T-helper 1 cell treated with Interleukin-12 subunit alpha and Interleukin-12 subunit beta and Interleukin-4 antibody, amounts not matched to agents 30 ng/mL and 1 ng/mL, for 36 hours (primary cell): ENCODE results near the gene MUS81. TPM values are rescaled to one million over a fixed set of nuclear protein-coding genes. Genes with fewer than 3 reads are reported as not detected.

Experiments
- intact Hi-C: fragments of 100-400 bp; cut with micrococcal nuclease; formaldehyde crosslinking; loops from one replicate; pipeline ENCODE4 v1.15.1; 2024
- total RNA-seq: library from RNA; stranded (reverse); gene quantifications from 2 replicates; pipeline ENCODE4 v1.2.3, GENCODE V29; 2022

The MUS81 gene
- total RNA-seq, 1 donor from 2014 or later, result 103 TPM

GRCh38 chr11:65871811-65872548 is 11.7 kb downstream of the MUS81 start:
- intact Hi-C loops, result no loop called here

GRCh38 chr11:65872586-65873317 is 12.5 kb downstream of the MUS81 start, which contains the start of gene EFEMP2:
TSS of gene EFEMP2 (minus strand) at chr11:65872800. CDS start at chr11:65872354, 446 bp downstream.
- intact Hi-C loops, result loop anchor here (1.0 kb wide), 6 partner anchors 12 to 130 kb away; partner anchors contain the start of genes BANF1, C11orf68, CCDC85B and DRAP1

GRCh38 chr11:65873318-65874156 is 13.3 kb downstream of the MUS81 start:
- intact Hi-C loops, result loop anchor here (1.0 kb wide), 6 partner anchors 13 to 129 kb away; partner anchors contain the start of genes BANF1, C11orf68, CCDC85B and DRAP1

GRCh38 chr11:65879617-65880016 is 19.4 kb downstream of the MUS81 start, which contains the start of gene CTSW:
TSS of gene CTSW (plus strand) at chr11:65879837. CDS start at chr11:65879855, 18 bp downstream.
- intact Hi-C loops, result no loop called here

- intact Hi-C loops, result no loop called here
Measured at GRCh38 chr11:65880027-65880426, 19.8 kb downstream of the MUS81 start.

- intact Hi-C loops, result no loop called here
Measured at GRCh38 chr11:65880844-65881421, 20.7 kb downstream of the MUS81 start.

GRCh38 chr11:65882120-65883057 is 22.2 kb downstream of the MUS81 start:
- intact Hi-C loops, result no loop called here

GRCh38 chr11:65883058-65883761 is 23.0 kb downstream of the MUS81 start:
- intact Hi-C loops, result no loop called here

- intact Hi-C loops, result loop anchor here (1.0 kb wide), 3 partner anchors 25 to 138 kb away; no protein-coding TSS in a partner anchor
Measured at GRCh38 chr11:65883786-65884715, 23.8 kb downstream of the MUS81 start.

- intact Hi-C loops, result loop anchor here (1.0 kb wide), 3 partner anchors 25 to 138 kb away; no protein-coding TSS in a partner anchor
Measured at GRCh38 chr11:65884716-65885092, 24.5 kb downstream of the MUS81 start.

GRCh38 chr11:65885231-65885630 is 25.0 kb downstream of the MUS81 start:
- intact Hi-C loops, result no loop called here

GRCh38 chr11:65885808-65886536 is 25.7 kb downstream of the MUS81 start:
- intact Hi-C loops, result no loop called here

- intact Hi-C loops, result no loop called here
Measured at GRCh38 chr11:65886826-65887722, 26.8 kb downstream of the MUS81 start.

- intact Hi-C loops, result loop anchor here (1.0 kb wide), 3 partner anchors 74 to 175 kb away; partner anchors contain the start of genes BANF1, EIF1AD, KAT5 and SART1
Measured at GRCh38 chr11:65887723-65888162, 27.5 kb downstream of the MUS81 start.

GRCh38 chr11:65888163-65888814 is 28.1 kb downstream of the MUS81 start, which contains the start of gene FIBP:
TSS of gene FIBP (minus strand) at chr11:65888471. CDS start at chr11:65888418, 53 bp downstream.
- intact Hi-C loops, result loop anchor here (1.0 kb wide), 3 partner anchors 73 to 176 kb away; partner anchors contain the start of genes BANF1, EIF1AD, KAT5 and SART1
